K562 (cell line): Measurements from ENCODE around the gene IDH3G. TPM values are rescaled to one million over a fixed set of nuclear protein-coding genes. Genes with fewer than 3 reads are reported as not detected.

Experiments used
- ATAC-seq: fragments of 200-7000 bp; cut with Tn5 transposase; 3 replicates; pipeline ENCODE4 v1.9.1; 2020; ENCODE audit warnings: moderate library complexity
- BruUV-seq: library from RNA; stranded (reverse); fragments of 400-500 nt; replicated peaks from 2 replicates; lab custom pipeline; 2021; lab: Mats Ljungman, UMichigan
- CTCF ChIA-PET: fragments of 300-600 bp; formaldehyde crosslinking; extraction: SDS; loops from one replicate; lab custom pipeline; 2021; ENCODE audit warnings: low intra/inter-chr PET ratio; lab: Yijun Ruan, JAX
- POLR2A ChIA-PET: fragments of 300-600, 350-650 bp; sonication (Branson Sonifier 250); formaldehyde crosslinking; extraction: SDS; loops from one replicate; lab custom pipeline; 2021; ENCODE audit warnings: antibody characterized with exemption, inconsistent platforms; lab: Yijun Ruan, JAX
- DNase-seq, 4 experiments: peaks; one replicate each; pipeline versions ENCODE4 v3.0.0 to v3.0.0-alpha.2; 2011 to 2018; ENCODE audit warnings: low spot score in 3 of 4, mixed read lengths in 3 of 4; ENCODE audit errors: extremely low read depth in 1 of 4
- FAIRE-seq: peaks from 2 replicates; lab custom pipeline; 2011; peaks lifted over from hg19 to GRCh38; lab: Jason Lieb, UNC
- H2AFZ ChIP-seq: 2 replicates; pipeline ENCODE4 v1.6.0; 2011; ENCODE audit warnings: low read depth, low read length, control low read depth, inconsistent platforms
- H3K27ac ChIP-seq: fragments of 200-600 bp; 3 replicates; pipeline ENCODE4 v1.8.0; 2011; ENCODE audit warnings: low read depth, mild to moderate bottlenecking, control low read depth, inconsistent platforms, low read length, moderate library complexity, mixed read lengths; ENCODE audit errors: extremely low read depth
- H3K27me3 ChIP-seq, 2 experiments: fragments of 300-600 bp in 1 of 2; 2 replicates in 1 of 2; 3 replicates in 1 of 2; pipeline versions ENCODE4 v1.6.0 to v1.8.0; 2011; ENCODE audit warnings: inconsistent platforms in 2 of 2, low read length in 2 of 2, mild to moderate bottlenecking in 1 of 2, mixed read lengths in 1 of 2, moderate library complexity in 1 of 2; ENCODE audit not compliant: control insufficient read depth in 2 of 2, insufficient read depth in 2 of 2
- H3K36me3 ChIP-seq: fragments of 300-600 bp; 3 replicates; pipeline ENCODE4 v1.8.0; 2011; ENCODE audit warnings: mild to moderate bottlenecking, low read length, inconsistent platforms; ENCODE audit not compliant: control insufficient read depth, insufficient read depth
- H3K4me1 ChIP-seq, 2 experiments: fragments of 200-600 bp in 1 of 2; replicated peaks in 1 of 2; 2 replicates in 1 of 2; 3 replicates in 1 of 2; pipeline versions ENCODE4 v1.5.1 to v1.8.0; 2011; ENCODE audit warnings: inconsistent platforms in 2 of 2, low read length in 2 of 2, mild to moderate bottlenecking in 1 of 2, mixed read lengths in 1 of 2, moderate library complexity in 1 of 2; ENCODE audit not compliant: control insufficient read depth in 2 of 2, insufficient read depth in 2 of 2
- H3K4me2 ChIP-seq: 2 replicates; pipeline ENCODE4 v1.6.1; 2011; ENCODE audit warnings: low read length, control low read depth, inconsistent platforms, mixed read lengths; ENCODE audit not compliant: insufficient read depth
- H3K4me3 ChIP-seq: fragments of 200-600 bp; sonication (generic), shearing (Covaris generic); 2 replicates; pipeline ENCODE4 v1.5.1; 2016; ENCODE audit warnings: control low read depth, inconsistent platforms
- H3K79me2 ChIP-seq: fragments of 200-600 bp; 3 replicates; pipeline ENCODE4 v1.8.0; 2011; ENCODE audit warnings: low read length, inconsistent platforms; ENCODE audit not compliant: control insufficient read depth, insufficient read depth
- H3K9ac ChIP-seq, 2 experiments: 2 replicates each; pipeline versions ENCODE4 v1.6.0 to v1.6.1; 2011; ENCODE audit warnings: low read depth in 2 of 2, low read length in 2 of 2, control low read depth in 1 of 2, inconsistent platforms in 1 of 2, mild to moderate bottlenecking in 1 of 2, mixed read lengths in 1 of 2; ENCODE audit not compliant: insufficient read depth in 1 of 2
- H3K9me1 ChIP-seq: one replicate; pipeline ENCODE4 v1.6.0; 2011; ENCODE audit warnings: inconsistent platforms, mild to moderate bottlenecking, low read length, moderate library complexity; ENCODE audit not compliant: control insufficient read depth, insufficient read depth
- H3K9me3 ChIP-seq: replicated peaks from 2 replicates; pipeline ENCODE4 v1.5.1; 2011; ENCODE audit warnings: low read depth, low read length, inconsistent platforms; ENCODE audit not compliant: control insufficient read depth, insufficient read depth
- H4K20me1 ChIP-seq: replicated peaks from 2 replicates; pipeline ENCODE4 v1.6.1; 2011; ENCODE audit warnings: low read length, inconsistent platforms, mixed read lengths; ENCODE audit not compliant: control insufficient read depth, insufficient read depth
- CEBPG ChIP-seq, 3 experiments: fragments of 200-800 bp in 1 of 3; sonication (Bioruptor generic) in 1 of 3; sonication (generic) in 1 of 3; formaldehyde crosslinking in 1 of 3; IDR thresholded peaks in 2 of 3; conservative IDR thresholded peaks in 1 of 3; 2 replicates each; pipeline versions ENCODE4 v1.6.1 to v1.8.0; 2016 to 2022; ENCODE audit warnings: missing compliant biosample characterization in 2 of 3, missing genetic modification characterization in 2 of 3, mild to moderate bottlenecking in 1 of 3, missing genetic modification reagents in 1 of 3
- DEAF1 ChIP-seq: fragments of 450-650 bp; formaldehyde crosslinking; IDR thresholded peaks from 2 replicates; pipeline ENCODE4 v1.4.0; 2020; ENCODE audit warnings: mild to moderate bottlenecking, moderate library complexity
- HMGXB4 ChIP-seq: sonication (generic); formaldehyde crosslinking; IDR thresholded peaks from 2 replicates; pipeline ENCODE4 v1.8.1; 2023; ENCODE audit warnings: mild to moderate bottlenecking, missing genetic modification reagents
- RHOXF2B ChIP-seq: fragments of 250-450 bp; sonication (Bioruptor Pico); conservative IDR thresholded peaks from 2 replicates; pipeline ENCODE4 v1.5.1; 2021
- TSHZ1 ChIP-seq: fragments of 250-450 bp; sonication (Bioruptor Pico); IDR thresholded peaks from 2 replicates; pipeline ENCODE4 v1.4.0; 2020; ENCODE audit warnings: mild to moderate bottlenecking, moderate library complexity
- ZBTB12 ChIP-seq: fragments of 250-450 bp; sonication (Bioruptor Pico); IDR thresholded peaks from 2 replicates; pipeline ENCODE4 v1.4.0; 2020
- ZBTB43 ChIP-seq: sonication (generic); formaldehyde crosslinking; IDR thresholded peaks from 2 replicates; pipeline ENCODE4 v1.8.0; 2023; ENCODE audit warnings: mild to moderate bottlenecking, missing genetic modification reagents
- ZNF3 ChIP-seq: fragments of 250-450 bp; sonication (Bioruptor Pico); IDR thresholded peaks from 2 replicates; pipeline ENCODE4 v1.5.0; 2021; ENCODE audit warnings: mild to moderate bottlenecking, moderate library complexity
- ZNF398 ChIP-seq: fragments of 250-450 bp; sonication (Bioruptor Pico); IDR thresholded peaks from 2 replicates; pipeline ENCODE4 v1.8.0; 2021; ENCODE audit warnings: moderate library complexity, mild to moderate bottlenecking, inconsistent platforms
- WGBS: fragments of 100-300 bp; shearing (Covaris generic); methylation state at CpG from one replicate; pipeline ENCODE4 v1.1.6; 2016; ENCODE audit warnings: low coverage, mixed read lengths; ENCODE audit not compliant: insufficient coverage; ENCODE audit errors: missing lambda C conversion rate; 5-methylcytosine and 5-hydroxymethylcytosine counted together
- in situ Hi-C: fragments of 300-500 bp; cut with MboI; formaldehyde crosslinking; loops from 4 replicates; pipeline ENCODE4 v1.15.0; 2018; ENCODE audit warnings: inconsistent platforms, mixed read lengths
- intact Hi-C: fragments of 100-400 bp; cut with micrococcal nuclease; formaldehyde crosslinking; loops from 2 replicates; pipeline ENCODE4 v1.14.2; 2022
- polyA plus RNA-seq, 8 experiments: library from polyadenylated mRNA; depleted of rRNA in 4 of 8; stranded (reverse) in 5 of 8; unstranded in 3 of 8; fragments of >200 nt; fragmentation: Nextera tagmentation in 2 of 8; fragmentation: Illumina TruSeq in 1 of 8; extraction: Ambion mirVana in 2 of 8; extraction: Trizol in 1 of 8; gene quantifications; 2 replicates each; pipeline versions ENCODE4 v1.2.1 to v1.2.3, GENCODE V29; 2011 to 2014; ENCODE audit warnings: inconsistent platforms in 1 of 8, missing spikeins in 1 of 8
- total RNA-seq, 7 experiments: library from RNA; depleted of rRNA in 6 of 7; stranded (reverse); fragments of >200 nt in 6 of 7; fragmentation: Illumina TruSeq in 2 of 7; extraction: Trizol in 2 of 7; gene quantifications; 2 replicates each; pipeline versions ENCODE4 v1.2.1 to v1.2.3, GENCODE V29; 2011 to 2021; ENCODE audit warnings: low replicate concordance in 1 of 7

The IDH3G gene
- total and polyA plus RNA-seq, 9 of the 15 experiments (the other 6 are each of a cell fraction or from before 2014, with no cell fraction given): 24.3 to 72.5 (median 37.9) TPM

GRCh38 chrX:153764786-153765137 is 29.4 kb downstream of the IDH3G start:
- in situ Hi-C loops (no loop called here), intact Hi-C loops (loop anchor here (2.0 to 5.0 kb wide), 3 partner anchors 30 to 182 kb away; partner anchors contain the start of genes ARHGAP4, IDH3G and SSR4)
- no peaks in the 10 kb centered on the region for H3K27me3 ChIP-seq
- H3K9me3 ChIP-seq: no peaks in the 10 kb centered on the region
- peak overlapping the region; percentile 99 for H3K27ac ChIP-seq
- peaks cover 14% of the 10 kb centered on the region for H3K79me2 ChIP-seq
- BruUV-seq: no TSS peak
- POLR2A ChIA-PET: interaction anchor here (0.8 kb wide), 1 partner anchor 88 kb away, joined by 3 read pairs; no protein-coding TSS in a partner anchor
- no peak overlapping the region for H2AFZ ChIP-seq
- no peaks in the 10 kb centered on the region for H3K9me1 ChIP-seq
- peak overlapping the region; percentile 92 to 96 for H3K9ac ChIP-seq
- ATAC-seq (no peak), FAIRE-seq (no peak), DNase-seq (no peak)
- no peaks in the 10 kb centered on the region for H3K36me3 ChIP-seq
- H3K4me3 ChIP-seq: peak overlapping the region; percentile 51
- H3K4me1 ChIP-seq: peaks cover 15 to 72% of the 10 kb centered on the region in 2 experiments
- WGBS: 51% methylated on average over 4 of the region's 7 CpGs
- CTCF ChIA-PET: interaction anchor here (0.8 to 1.4 kb wide), 2 partner anchors 183 to 189 kb away, joined by 3 to 7 read pairs; no protein-coding TSS in a partner anchor
- no peaks in the 10 kb centered on the region for H4K20me1 ChIP-seq
- peak overlapping the region; percentile 87 for H3K4me2 ChIP-seq
- TF ChIP-seq ZNF3 (no peak), ZBTB12 (no peak), ZNF398 (CRISPR knock-in tag) (no peak), TSHZ1 (CRISPR knock-in tag) (no peak), HMGXB4 (no peak), CEBPG (CRISPR knock-in tag; IDR thresholded peaks at IDR 0.05) (no peak), CEBPG (tag; conservative IDR thresholded peaks at IDR 0.05 in 1 of 2, IDR thresholded peaks at IDR 0.05 in 1 of 2) (no peak), RHOXF2B (CRISPR knock-in tag) (no peak), ZBTB43 (CRISPR knock-in tag) (no peak), DEAF1 (CRISPR knock-in tag) (no peak)
